GM12801 (cell line): ENCODE measurements around the gene SPOUT1.

Source experiments
- CTCF ChIP-seq: IDR thresholded peaks from one replicate; pipeline ENCODE4 v1.5.1; 2011; ENCODE audit warnings: control low read depth; ENCODE audit not compliant: insufficient read length; ENCODE audit errors: extremely low read depth

The SPOUT1 gene

DNA sequence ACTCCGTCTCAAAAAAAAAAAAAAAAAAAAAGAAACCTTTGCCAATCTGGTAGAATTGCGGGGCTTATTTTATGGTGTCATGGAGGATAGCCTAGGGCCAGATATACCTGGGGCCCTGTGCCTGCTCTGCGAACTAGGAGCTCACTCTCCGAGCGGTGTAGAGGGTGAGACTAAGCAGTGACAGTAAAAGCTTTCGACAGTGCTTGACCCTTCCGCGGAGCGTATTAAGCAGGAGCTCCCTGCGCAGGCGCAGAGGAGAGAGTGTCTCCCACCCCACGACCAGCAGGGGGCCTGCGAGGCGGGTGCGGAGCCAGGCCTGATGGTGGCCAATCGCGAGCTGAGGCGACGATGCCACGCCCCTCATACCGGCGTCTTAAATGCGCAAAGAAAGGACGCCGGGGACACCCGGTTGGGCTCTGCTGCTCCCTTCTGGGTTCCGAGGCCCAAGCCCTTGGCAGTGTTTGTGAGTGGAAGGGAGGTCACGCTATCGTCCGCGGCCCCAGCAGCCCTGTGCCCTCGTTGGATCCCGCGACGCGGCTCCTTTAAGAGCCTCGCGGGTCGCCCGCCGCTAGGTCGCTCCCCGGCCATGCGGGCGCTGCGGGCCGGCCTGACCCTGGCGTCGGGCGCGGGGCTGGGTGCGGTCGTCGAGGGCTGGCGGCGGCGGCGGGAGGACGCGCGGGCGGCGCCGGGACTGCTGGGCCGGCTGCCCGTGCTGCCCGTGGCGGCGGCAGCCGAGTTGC is 11.3 kb downstream of the SPOUT1 start, which contains the start of gene ENDOG:
TSS of gene ENDOG (plus strand) at position 402 of the 740 bp plus-strand sequence. CDS start at position 587, 185 bp downstream.
- peak; percentile 93 for TF ChIP-seq CTCF

- TF ChIP-seq CTCF = no peak
These were observed 18.7 kb downstream of the SPOUT1 start for GRCh38 chr9:128810873-128811272.

GRCh38 chr9:128809831-128810230 is 19.8 kb downstream of the SPOUT1 start:
- no peak for TF ChIP-seq CTCF

GRCh38 chr9:128809036-128809599 is 20.5 kb downstream of the SPOUT1 start:
- no peak for TF ChIP-seq CTCF

GRCh38 chr9:128808543-128808942 is 21.1 kb downstream of the SPOUT1 start:
- TF ChIP-seq CTCF = no peak

- no peak for TF ChIP-seq CTCF
These were observed 21.8 kb downstream of the SPOUT1 start for GRCh38 chr9:128807827-128808226.

DNA sequence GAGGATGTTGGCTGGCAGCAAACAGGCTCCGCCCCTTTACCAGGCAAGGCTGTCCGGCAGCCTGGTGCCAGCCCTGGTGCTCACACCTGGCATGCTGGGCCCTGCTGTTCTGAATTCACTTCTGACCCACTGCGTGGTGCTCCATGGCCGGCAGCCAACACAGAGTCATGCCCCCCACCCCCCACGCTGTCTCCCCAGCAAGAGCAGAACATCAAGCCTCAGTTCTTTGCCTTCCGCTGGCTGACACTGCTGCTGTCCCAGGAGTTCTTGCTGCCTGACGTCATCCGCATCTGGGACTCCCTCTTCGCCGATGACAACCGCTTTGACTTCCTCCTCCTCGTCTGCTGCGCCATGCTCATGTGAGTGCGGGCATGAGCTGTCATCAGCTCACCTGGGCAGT is 23.9 kb downstream of the SPOUT1 start:
- no peak for TF ChIP-seq CTCF
